LNCAP (cell line): Measurements from ENCODE around the gene DDX20.

Experiments
- CTCF ChIP-seq: fragments of 450-650 bp; IDR thresholded peaks from 2 replicates; pipeline ENCODE4 v1.5.1; 2017; ENCODE audit warnings: mild to moderate bottlenecking

The DDX20 gene

GRCh38 chr1:111729271-111729921 is 26.3 kb upstream of the DDX20 start:
- TF ChIP-seq CTCF, result no peak

- TF ChIP-seq CTCF, result no peak
These were observed 25.6 kb upstream of the DDX20 start for GRCh38 chr1:111729946-111730681.

GRCh38 chr1:111730706-111731105 is 25.0 kb upstream of the DDX20 start:
- TF ChIP-seq CTCF, result no peak

- TF ChIP-seq CTCF, result no peak
These were observed 23.7 kb upstream of the DDX20 start for GRCh38 chr1:111731956-111732355.

- no peak for TF ChIP-seq CTCF
These were observed 23.0 kb upstream of the DDX20 start for GRCh38 chr1:111732718-111733117.

GRCh38 chr1:111733183-111733991 is 22.3 kb upstream of the DDX20 start:
- no peak for TF ChIP-seq CTCF

GRCh38 chr1:111733992-111734341 is 21.7 kb upstream of the DDX20 start:
- TF ChIP-seq CTCF, result no peak
